Fibroblast of villous mesenchyme (primary cell): Measurements from ENCODE around the gene SHISA7. TPM values are rescaled to one million over a fixed set of nuclear protein-coding genes. Genes with fewer than 3 reads are reported as not detected.

Experiments used
- DNase-seq: peaks from one replicate; pipeline ENCODE4 v3.0.0-alpha.2; 2010; ENCODE audit warnings: low read depth
- H3K4me3 ChIP-seq: 2 replicates; pipeline ENCODE4 v1.5.1; 2011; ENCODE audit warnings: low read depth, mild to moderate bottlenecking, low read length
- total RNA-seq: library from RNA; depleted of rRNA; stranded (reverse); fragments of >200 nt; gene quantifications from 2 replicates; pipeline ENCODE4 v1.2.3, GENCODE V29; 2012
- TF ChIP-seq, protein P1 (sequence below): IDR thresholded peaks from 2 replicates; pipeline ENCODE4 v1.5.1; 2012; ENCODE audit warnings: low read depth, mild to moderate bottlenecking, low read length; ENCODE audit not compliant: insufficient read depth

The SHISA7 gene
- total RNA-seq, 1 donor: not detected

DNA sequence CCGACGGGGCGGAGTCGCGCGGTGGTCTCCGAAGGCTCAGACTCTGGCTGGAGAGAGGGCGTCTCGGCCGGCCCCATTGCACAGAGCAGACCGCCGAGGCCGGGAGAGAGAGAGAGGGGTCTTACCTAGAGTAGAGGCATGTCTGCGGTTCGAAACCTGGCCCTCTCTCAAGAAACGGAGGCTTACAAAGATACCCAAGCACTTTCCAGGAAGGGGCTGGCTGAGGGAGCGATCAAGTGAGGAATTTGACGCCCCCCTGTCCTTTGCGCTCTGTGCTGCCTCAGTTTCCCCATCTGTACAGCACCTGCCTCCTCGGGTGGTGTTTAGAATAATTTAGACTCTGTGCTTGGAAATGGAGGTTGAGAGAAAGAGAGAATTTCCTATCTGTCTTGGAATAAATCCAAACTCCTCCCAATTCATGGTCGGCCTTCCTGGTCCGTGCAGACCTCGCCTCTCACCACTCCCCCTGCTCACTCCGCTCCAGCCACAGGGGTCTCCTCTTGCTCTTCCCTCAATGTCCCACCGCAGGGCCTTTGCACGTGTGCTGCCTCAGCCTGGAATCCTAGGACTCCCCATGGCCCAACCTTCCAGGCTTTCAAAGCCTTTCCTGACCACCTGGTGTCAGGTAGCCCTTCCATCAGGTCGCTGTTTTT is 19.0 kb upstream of the SHISA7 start:
- DNase-seq: no peak
- TF ChIP-seq, protein P1, sequence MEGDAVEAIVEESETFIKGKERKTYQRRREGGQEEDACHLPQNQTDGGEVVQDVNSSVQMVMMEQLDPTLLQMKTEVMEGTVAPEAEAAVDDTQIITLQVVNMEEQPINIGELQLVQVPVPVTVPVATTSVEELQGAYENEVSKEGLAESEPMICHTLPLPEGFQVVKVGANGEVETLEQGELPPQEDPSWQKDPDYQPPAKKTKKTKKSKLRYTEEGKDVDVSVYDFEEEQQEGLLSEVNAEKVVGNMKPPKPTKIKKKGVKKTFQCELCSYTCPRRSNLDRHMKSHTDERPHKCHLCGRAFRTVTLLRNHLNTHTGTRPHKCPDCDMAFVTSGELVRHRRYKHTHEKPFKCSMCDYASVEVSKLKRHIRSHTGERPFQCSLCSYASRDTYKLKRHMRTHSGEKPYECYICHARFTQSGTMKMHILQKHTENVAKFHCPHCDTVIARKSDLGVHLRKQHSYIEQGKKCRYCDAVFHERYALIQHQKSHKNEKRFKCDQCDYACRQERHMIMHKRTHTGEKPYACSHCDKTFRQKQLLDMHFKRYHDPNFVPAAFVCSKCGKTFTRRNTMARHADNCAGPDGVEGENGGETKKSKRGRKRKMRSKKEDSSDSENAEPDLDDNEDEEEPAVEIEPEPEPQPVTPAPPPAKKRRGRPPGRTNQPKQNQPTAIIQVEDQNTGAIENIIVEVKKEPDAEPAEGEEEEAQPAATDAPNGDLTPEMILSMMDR: no peak
- peak overlapping the region; percentile 64 for H3K4me3 ChIP-seq

DNA sequence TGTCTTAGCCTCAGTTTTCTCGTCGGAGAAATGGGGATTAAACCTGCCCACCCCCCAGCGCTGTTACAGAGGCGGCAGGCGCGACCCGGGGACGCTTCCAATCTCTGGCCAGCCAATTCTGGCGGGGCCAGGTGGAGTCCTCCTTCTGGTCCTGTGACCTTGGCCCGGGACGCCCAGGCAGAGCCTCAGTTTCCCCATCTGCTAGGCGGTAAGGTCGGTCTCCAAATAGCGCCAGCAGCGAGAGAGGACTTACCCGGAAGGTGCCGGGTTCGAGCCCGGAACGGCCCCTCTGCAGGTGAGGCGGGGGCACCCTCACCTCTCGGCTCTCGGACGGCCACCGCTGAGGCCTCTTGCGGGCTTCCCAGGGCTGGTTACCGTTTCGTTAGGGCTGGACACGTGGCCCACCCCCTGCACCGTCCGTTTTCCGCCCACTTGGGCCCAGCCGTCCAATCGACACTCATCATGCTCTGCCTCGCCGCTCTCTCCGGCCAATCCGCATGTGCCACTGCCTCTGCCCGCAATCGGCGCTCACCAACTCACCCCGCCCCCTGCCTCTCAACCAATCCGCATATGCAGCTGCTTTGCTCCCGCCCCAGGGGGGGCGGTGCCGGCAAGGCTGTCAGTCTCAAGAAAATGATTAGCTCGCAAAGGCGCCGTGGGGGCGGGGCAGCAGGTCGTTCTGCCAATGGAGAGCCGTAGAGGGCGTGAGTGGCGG is 18.3 kb upstream of the SHISA7 start, which contains the start of gene ISOC2:
Gene ISOC2 (minus strand): TSS at position 384 of the 715 bp plus-strand sequence. CDS start 5,156 bp downstream, outside the sequence.
- TF ChIP-seq, protein P1: no peak
- DNase-seq: peak; percentile 100
- H3K4me3 ChIP-seq: peak within 1 kb of the TSS; percentile 73

DNA sequence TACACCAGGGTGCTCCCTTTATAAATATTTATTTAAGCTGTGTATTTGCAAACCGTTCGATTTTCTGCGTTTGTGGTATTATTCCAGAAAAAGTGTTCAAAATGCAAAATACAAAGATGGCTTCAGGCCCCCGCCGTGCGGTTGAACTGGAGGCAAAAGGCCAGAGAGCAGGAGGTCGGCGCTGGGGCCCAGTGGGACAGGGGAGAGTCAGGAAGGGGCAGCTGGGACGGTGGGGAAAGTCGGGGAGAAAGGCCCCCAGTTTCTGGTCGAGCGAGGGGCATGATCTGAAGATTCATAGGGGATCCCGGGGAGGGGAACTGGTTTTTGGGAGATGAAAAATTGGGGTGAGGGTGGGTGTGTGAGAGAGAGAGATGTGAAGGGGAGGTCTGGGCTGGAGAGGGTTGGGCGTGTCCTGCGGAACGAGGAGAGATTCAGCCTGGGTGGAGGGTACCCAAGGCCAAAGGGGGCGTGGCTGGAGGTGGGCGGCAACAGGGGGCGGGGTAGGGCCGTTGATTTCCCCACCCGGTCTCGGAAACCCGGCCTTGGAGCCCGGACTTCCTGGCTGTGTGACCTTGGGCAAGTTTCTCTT is 17.7 kb upstream of the SHISA7 start:
- TF ChIP-seq, protein P1: no peak
- peak overlapping the region; percentile 73 for H3K4me3 ChIP-seq
- DNase-seq: peak; percentile 91

DNA sequence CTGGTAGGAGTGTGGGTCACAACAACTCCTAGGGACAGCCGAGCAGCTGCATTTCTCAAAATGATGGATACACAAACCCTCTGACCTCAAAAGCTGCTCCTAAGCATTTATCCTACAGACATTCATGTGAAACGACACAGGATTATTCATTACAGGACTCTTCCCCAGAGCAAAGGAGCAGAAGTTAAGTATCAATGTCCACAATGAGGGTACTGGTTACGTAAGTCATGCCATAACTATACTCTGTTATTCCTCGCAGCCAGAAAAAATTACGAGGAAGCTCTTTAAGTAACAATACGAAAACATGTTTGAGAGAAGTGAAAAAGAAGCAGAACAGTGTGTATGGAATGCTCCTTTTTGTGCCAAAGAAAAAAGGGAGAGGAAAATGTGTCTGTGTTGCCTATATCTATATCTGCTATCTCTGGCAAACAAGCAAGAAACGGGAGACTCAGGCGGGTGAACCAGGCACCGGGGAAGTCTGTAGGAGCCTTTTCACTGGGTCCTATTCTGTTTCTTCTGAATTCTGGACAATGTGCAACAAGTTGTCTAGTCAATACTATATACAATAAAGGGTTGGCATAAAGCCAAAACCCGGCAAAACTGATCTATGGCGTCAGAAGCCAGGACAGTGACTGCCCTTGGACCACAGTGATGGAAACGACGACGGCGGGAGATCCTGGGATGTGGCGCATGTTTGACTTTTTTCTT is 17.0 kb upstream of the SHISA7 start:
- peak overlapping the region; percentile 73 for H3K4me3 ChIP-seq
- TF ChIP-seq, protein P1: no peak
- DNase-seq: peak; percentile 75

DNA sequence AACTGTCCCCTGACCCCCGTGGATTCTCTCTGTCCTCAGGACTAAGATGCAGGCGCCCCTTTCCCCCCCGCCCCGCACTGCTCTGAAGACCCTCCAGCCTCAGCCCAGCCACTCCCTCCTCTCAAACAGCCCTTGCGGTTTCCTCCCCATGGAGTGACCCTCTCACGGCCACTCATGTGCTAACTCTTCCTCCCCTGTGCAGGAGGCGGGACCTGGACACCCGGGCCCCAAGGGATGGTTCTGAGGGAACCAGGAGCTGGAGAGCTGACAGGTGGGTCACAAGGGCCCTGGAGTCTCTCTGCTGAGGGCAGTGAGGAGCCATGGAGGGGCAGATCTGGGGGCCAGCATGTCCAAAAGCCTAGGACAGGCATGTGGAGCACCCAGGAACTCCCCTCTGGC is 16.4 kb upstream of the SHISA7 start:
- TF ChIP-seq, protein P1: no peak
- peak overlapping the region; percentile 73 for H3K4me3 ChIP-seq
- DNase-seq: no peak

DNA sequence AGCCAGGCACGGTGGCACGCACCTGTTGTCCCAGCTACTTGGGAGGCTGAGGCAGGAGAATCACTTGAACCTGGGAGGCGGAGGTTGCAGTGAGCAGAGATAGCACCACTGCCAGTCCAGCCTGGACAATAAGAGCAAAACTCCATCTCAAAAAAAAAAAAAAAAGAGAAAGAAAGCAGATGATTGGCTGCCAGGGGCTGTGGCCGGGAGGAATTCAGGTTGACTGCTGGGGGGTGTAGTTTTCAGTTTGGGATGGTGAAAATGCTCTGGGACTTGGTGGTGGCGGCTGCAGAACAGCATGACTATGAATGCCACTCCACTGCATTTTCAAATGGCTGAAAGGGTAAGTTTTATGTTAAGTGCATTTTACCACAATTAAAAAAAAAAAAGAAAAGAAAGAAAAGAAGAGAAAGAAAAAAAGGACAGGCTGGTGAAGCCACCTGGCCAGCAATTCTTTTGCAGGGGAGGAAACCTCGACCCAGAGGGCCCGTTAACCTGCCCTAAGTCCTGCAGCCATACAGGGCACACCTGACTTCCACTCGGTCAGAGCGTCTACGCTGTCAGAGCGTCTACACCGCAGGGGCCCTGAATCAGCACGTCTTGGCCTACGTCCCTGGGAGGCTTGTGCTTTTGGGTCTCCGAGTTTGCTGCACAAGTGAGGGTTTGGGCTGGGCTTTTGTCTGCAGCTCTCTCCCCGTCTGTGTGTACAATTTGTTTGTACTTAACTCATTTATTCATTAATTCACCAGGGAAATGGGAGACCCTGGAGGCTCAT is 14.8 kb upstream of the SHISA7 start:
- TF ChIP-seq, protein P1: no peak
- no peak overlapping the region for H3K4me3 ChIP-seq
- DNase-seq: no peak
